ENCODE results near the gene PTPRH. TPM values are rescaled to one million over a fixed set of nuclear protein-coding genes. Genes with fewer than 3 reads are reported as not detected.

The PTPRH gene
- total RNA-seq, 5 donors from 2014 or later (not counting 1 experiment from before 2014, with no cell fraction given): 0.16 to 1.1 (median 0.51) TPM; not detected in 2

DNA sequence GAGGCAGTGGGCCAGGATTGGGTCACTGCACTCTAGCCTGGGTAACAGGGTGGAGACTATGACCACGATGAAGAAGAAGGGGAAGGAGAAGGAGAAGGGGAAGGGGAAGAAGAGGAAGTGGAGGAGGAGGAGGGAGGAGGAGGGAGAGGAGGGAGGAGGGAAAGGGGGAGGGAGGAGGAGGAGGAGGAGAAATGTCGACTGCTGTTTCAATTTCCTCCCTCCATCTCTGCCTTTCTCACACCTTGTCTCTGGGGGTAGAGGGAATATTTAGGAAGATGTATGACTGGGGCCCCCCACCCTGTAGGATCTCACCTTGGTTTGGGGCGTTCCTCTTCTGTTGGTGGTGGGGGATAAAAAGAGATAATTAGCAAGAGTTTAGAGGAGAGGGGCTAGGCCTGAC lies 64.1 kb downstream of the PTPRH start:
- peaks cover 54 to 74% of the 10 kb centered on the region in 2 donors for H3K27me3 Mint-ChIP-seq
- H3K4me3 Mint-ChIP-seq: no peak overlapping the region
- 17% methylated on average over 1 of the region's 3 CpGs for WGBS (ENCODE audit: insufficient coverage)
- CTCF ChIA-PET: no interaction called here
- Histone ChIP-seq H3K27ac (ENCODE audit: low read length) (no peak overlapping the region), H3K4me3 (ENCODE audit: control insufficient read depth in 1 of 2, extremely low read depth in 1 of 2, low read length in 1 of 2) (no peak overlapping the region), H3K9me3 (no peaks in the 10 kb centered on the region), H3K27me3 (replicated peaks in 1 of 2; ENCODE audit: control insufficient read depth in 2 of 2, extremely low read depth in 1 of 2, insufficient read depth in 2 of 2, low read length in 1 of 2) (peaks cover 4 to 96% of the 10 kb centered on the region in 2 experiments), H3K36me3 (ENCODE audit: control insufficient read depth in 2 of 2, extremely low read depth in 1 of 2, insufficient read depth in 1 of 2, low read length in 1 of 2) (no peaks in the 10 kb centered on the region), H3K4me1 (ENCODE audit: control insufficient read depth in 1 of 2, extremely low read depth in 1 of 2, insufficient read depth in 2 of 2, low read length in 2 of 2) (peaks cover 0 to 20% of the 10 kb centered on the region in 2 experiments)
- H3K9me3 Mint-ChIP-seq: no peaks in the 10 kb centered on the region
- DNase-seq: no peak
- peaks cover 4 to 6% (median 6%) of the 10 kb centered on the region in 3 donors for H3K4me1 Mint-ChIP-seq
- ATAC-seq (replicated peaks in 1 of 4): no peak
- H3K36me3 Mint-ChIP-seq: no peaks in the 10 kb centered on the region
- H3K27ac Mint-ChIP-seq: no peak overlapping the region
- POLR2A ChIA-PET: no interaction called here

DNA sequence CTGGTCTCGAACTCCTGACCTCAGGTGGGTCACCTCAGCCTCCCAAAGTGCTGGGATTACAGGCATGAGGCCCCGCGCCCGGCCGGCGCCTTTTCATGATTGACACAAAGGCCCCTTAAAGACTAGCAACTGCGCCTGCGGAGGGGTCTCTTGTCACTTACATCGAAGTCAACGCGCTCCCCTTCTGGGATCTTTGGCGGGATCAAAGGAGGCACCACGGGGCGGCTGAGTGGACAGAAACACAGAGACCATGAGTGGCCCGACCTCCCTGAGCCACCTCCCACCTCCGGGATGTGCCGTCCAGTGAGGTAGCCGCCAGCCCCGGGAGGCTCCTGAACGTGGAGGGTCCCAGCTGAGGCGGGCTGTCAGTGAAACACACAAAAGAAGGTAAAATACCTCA lies 67.6 kb downstream of the PTPRH start:
- peak in 1 of 4 experiments; percentile 10 for ATAC-seq (replicated peaks in 1 of 4)
- H3K27me3 Mint-ChIP-seq: peaks cover 37 to 69% of the 10 kb centered on the region in 2 donors
- no peak for DNase-seq

DNA sequence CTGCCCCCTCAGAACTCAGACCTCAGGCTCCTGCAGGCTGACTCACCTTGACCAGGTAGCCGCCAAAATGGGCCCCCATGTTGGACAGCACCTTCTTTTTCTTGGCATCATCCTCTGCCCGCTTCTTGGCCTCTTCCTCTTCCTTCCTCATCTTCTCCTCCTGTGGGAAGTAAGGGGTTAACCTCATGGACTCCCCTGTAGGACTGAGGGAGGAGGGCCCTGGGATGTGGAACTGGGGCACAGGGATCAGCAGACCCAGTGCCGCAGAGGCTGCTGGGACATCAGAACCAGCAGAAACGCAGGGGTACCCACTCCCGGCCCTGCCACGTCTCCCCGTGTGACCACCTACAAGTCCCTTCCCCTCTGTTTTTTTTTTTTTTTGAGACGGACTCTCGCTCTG lies 71.4 kb downstream of the PTPRH start:
- Histone ChIP-seq H3K4me3 (ENCODE audit: control insufficient read depth in 1 of 2, extremely low read depth in 1 of 2, low read length in 1 of 2) (no peak overlapping the region), H3K9me3 (no peaks in the 10 kb centered on the region), H3K36me3 (ENCODE audit: control insufficient read depth in 2 of 2, extremely low read depth in 1 of 2, insufficient read depth in 1 of 2, low read length in 1 of 2) (no peaks in the 10 kb centered on the region), H3K27ac (ENCODE audit: low read length) (no peak overlapping the region), H3K4me1 (ENCODE audit: control insufficient read depth in 1 of 2, extremely low read depth in 1 of 2, insufficient read depth in 2 of 2, low read length in 2 of 2) (peaks cover 0 to 6% of the 10 kb centered on the region in 2 experiments), H3K27me3 (replicated peaks in 1 of 2; ENCODE audit: control insufficient read depth in 2 of 2, extremely low read depth in 1 of 2, insufficient read depth in 2 of 2, low read length in 1 of 2) (peaks cover 2 to 85% of the 10 kb centered on the region in 2 experiments)
- ATAC-seq (replicated peaks in 1 of 4) (no peak), DNase-seq (no peak)
- Mint-ChIP-seq H3K27ac (no peak overlapping the region), H3K9me3 (no peaks in the 10 kb centered on the region), H3K27me3 (peaks cover 12 to 55% of the 10 kb centered on the region in 2 donors), H3K4me3 (no peak overlapping the region), H3K36me3 (no peaks in the 10 kb centered on the region), H3K4me1 (peaks cover 3 to 6% (median 3%) of the 10 kb centered on the region in 3 donors)
- CTCF ChIA-PET: no interaction called here
- WGBS (ENCODE audit: insufficient coverage): no CpG with 5 or more reads among the region's 9 CpGs
- POLR2A ChIA-PET: no interaction called here

More for the DNA sequence above, 67.6 kb downstream of the PTPRH start:
- Histone ChIP-seq H3K27me3 (replicated peaks in 1 of 2; ENCODE audit: control insufficient read depth in 2 of 2, extremely low read depth in 1 of 2, insufficient read depth in 2 of 2, low read length in 1 of 2) (peaks cover 2 to 97% of the 10 kb centered on the region in 2 experiments), H3K36me3 (ENCODE audit: control insufficient read depth in 2 of 2, extremely low read depth in 1 of 2, insufficient read depth in 1 of 2, low read length in 1 of 2) (no peaks in the 10 kb centered on the region), H3K27ac (ENCODE audit: low read length) (no peak overlapping the region), H3K4me1 (ENCODE audit: control insufficient read depth in 1 of 2, extremely low read depth in 1 of 2, insufficient read depth in 2 of 2, low read length in 2 of 2) (peaks cover 0 to 18% of the 10 kb centered on the region in 2 experiments), H3K4me3 (ENCODE audit: control insufficient read depth in 1 of 2, extremely low read depth in 1 of 2, low read length in 1 of 2) (no peak overlapping the region), H3K9me3 (no peaks in the 10 kb centered on the region)
- CTCF ChIA-PET: interaction anchor here (0.6 to 1.6 kb wide), 5 partner anchors 9 to 362 kb away, joined by 5 to 19 read pairs (median 5); no protein-coding TSS in a partner anchor
- no peaks in the 10 kb centered on the region for H3K9me3 Mint-ChIP-seq
- no peaks in the 10 kb centered on the region for H3K36me3 Mint-ChIP-seq
- H3K4me3 Mint-ChIP-seq: no peak overlapping the region
- H3K4me1 Mint-ChIP-seq: peaks cover 4 to 6% (median 6%) of the 10 kb centered on the region in 3 donors
- POLR2A ChIA-PET: no interaction called here
- no peak overlapping the region for H3K27ac Mint-ChIP-seq
- 30% methylated on average over 8 of the region's 21 CpGs for WGBS (ENCODE audit: insufficient coverage)

DNA sequence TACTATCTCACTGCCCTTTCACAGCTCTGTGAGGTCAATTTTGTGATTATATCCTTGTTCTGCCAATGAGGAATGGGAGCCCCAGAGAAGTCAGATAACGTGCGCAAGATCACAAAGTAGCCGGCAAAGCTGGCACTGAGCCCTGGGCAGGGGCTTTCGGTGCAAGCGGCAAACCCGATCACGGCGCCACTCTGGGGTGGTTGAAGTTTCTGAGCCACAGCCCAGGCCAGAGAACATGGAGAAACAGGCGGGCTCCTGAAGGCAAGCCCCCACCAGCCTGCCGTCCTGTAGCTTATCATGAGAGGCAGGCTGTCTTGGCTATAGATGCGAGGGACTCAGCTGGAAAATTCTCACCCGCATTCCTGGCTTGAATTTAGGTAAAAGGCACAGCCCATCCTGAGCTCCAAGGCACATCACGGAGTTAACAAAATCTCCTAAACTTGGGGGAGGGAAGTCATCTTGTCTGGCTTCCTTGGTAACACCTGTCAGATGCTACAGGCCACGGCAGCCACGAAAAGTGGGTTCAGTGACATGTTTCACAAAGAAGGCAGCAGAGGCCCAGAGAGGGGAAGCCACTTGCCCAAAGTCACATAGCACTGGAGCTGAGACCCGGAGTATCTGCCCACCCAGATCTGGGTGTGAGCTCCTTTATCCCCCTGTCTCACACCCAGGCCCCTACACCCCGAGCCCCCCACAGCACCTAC lies 72.8 kb downstream of the PTPRH start:
- H3K27ac Mint-ChIP-seq: no peak overlapping the region
- no peaks in the 10 kb centered on the region for H3K36me3 Mint-ChIP-seq
- no peak overlapping the region for H3K4me3 Mint-ChIP-seq
- H3K9me3 ChIP-seq: no peaks in the 10 kb centered on the region
- H3K9me3 Mint-ChIP-seq: no peaks in the 10 kb centered on the region
- POLR2A ChIA-PET: no interaction called here
- peaks cover 0 to 6% of the 10 kb centered on the region in 2 experiments for H3K4me1 ChIP-seq (ENCODE audit: control insufficient read depth in 1 of 2, extremely low read depth in 1 of 2, insufficient read depth in 2 of 2, low read length in 2 of 2)
- no peaks in the 10 kb centered on the region for H3K36me3 ChIP-seq (ENCODE audit: control insufficient read depth in 2 of 2, extremely low read depth in 1 of 2, insufficient read depth in 1 of 2, low read length in 1 of 2)
- 77% methylated on average over 16 of the region's 17 CpGs for WGBS (ENCODE audit: insufficient coverage)
- DNase-seq: no peak
- H3K4me1 Mint-ChIP-seq: peaks cover 3 to 6% (median 3%) of the 10 kb centered on the region in 3 donors
- H3K27me3 Mint-ChIP-seq: peaks cover 18 to 59% of the 10 kb centered on the region in 2 donors
- ATAC-seq (replicated peaks in 1 of 4): no peak
- H3K27me3 ChIP-seq (replicated peaks in 1 of 2; ENCODE audit: control insufficient read depth in 2 of 2, extremely low read depth in 1 of 2, insufficient read depth in 2 of 2, low read length in 1 of 2): peaks cover 2 to 84% of the 10 kb centered on the region in 2 experiments
- CTCF ChIA-PET: interaction anchor here in 1 of 2 donors (0.6 kb wide), 1 partner anchor 1032 kb away, joined by 5 read pairs; no protein-coding TSS in a partner anchor
- H3K27ac ChIP-seq (ENCODE audit: low read length): no peak overlapping the region
- no peak overlapping the region for H3K4me3 ChIP-seq (ENCODE audit: control insufficient read depth in 1 of 2, extremely low read depth in 1 of 2, low read length in 1 of 2)

DNA sequence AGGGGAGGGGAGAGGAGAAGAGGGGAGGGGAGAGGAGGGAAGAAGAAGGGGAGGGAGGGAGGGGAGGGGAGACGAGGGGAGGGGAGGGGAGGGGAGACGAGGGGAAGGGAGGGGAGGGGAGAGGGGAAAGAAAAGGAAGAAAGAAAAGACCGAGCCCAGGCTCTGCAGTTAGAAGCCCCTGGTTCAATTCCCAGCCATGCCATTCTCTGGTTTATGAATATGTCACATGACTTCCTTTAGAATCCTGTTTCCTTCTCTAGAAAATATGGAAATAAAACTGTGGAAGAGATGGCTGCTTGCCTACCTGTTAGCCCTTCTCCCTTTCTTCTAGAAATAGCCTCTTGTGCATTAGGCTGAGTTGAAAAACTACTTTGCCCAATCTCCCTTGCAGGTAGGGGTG lies 74.6 kb downstream of the PTPRH start:
- H3K4me1 Mint-ChIP-seq: no peaks in the 10 kb centered on the region
- no peak overlapping the region for H3K4me3 Mint-ChIP-seq
- H3K36me3 Mint-ChIP-seq: no peaks in the 10 kb centered on the region
- Histone ChIP-seq H3K4me1 (ENCODE audit: control insufficient read depth in 1 of 2, extremely low read depth in 1 of 2, insufficient read depth in 2 of 2, low read length in 2 of 2) (no peaks in the 10 kb centered on the region), H3K9me3 (no peaks in the 10 kb centered on the region), H3K36me3 (ENCODE audit: control insufficient read depth in 2 of 2, extremely low read depth in 1 of 2, insufficient read depth in 1 of 2, low read length in 1 of 2) (no peaks in the 10 kb centered on the region), H3K27ac (ENCODE audit: low read length) (no peak overlapping the region), H3K4me3 (ENCODE audit: control insufficient read depth in 1 of 2, extremely low read depth in 1 of 2, low read length in 1 of 2) (no peak overlapping the region), H3K27me3 (replicated peaks in 1 of 2; ENCODE audit: control insufficient read depth in 2 of 2, extremely low read depth in 1 of 2, insufficient read depth in 2 of 2, low read length in 1 of 2) (peaks cover 2 to 78% of the 10 kb centered on the region in 2 experiments)
- DNase-seq (no peak), ATAC-seq (replicated peaks in 1 of 4) (no peak)
- no peaks in the 10 kb centered on the region for H3K9me3 Mint-ChIP-seq
- ChIA-PET CTCF (interaction anchor here in 1 of 2 donors (0.7 kb wide), 1 partner anchor 503 kb away, joined by 4 read pairs; no protein-coding TSS in a partner anchor), POLR2A (no interaction called here)
- no peak overlapping the region for H3K27ac Mint-ChIP-seq
- no CpG with 5 or more reads among the region's 3 CpGs for WGBS (ENCODE audit: insufficient coverage)
- peaks cover 25 to 58% of the 10 kb centered on the region in 2 donors for H3K27me3 Mint-ChIP-seq

DNA sequence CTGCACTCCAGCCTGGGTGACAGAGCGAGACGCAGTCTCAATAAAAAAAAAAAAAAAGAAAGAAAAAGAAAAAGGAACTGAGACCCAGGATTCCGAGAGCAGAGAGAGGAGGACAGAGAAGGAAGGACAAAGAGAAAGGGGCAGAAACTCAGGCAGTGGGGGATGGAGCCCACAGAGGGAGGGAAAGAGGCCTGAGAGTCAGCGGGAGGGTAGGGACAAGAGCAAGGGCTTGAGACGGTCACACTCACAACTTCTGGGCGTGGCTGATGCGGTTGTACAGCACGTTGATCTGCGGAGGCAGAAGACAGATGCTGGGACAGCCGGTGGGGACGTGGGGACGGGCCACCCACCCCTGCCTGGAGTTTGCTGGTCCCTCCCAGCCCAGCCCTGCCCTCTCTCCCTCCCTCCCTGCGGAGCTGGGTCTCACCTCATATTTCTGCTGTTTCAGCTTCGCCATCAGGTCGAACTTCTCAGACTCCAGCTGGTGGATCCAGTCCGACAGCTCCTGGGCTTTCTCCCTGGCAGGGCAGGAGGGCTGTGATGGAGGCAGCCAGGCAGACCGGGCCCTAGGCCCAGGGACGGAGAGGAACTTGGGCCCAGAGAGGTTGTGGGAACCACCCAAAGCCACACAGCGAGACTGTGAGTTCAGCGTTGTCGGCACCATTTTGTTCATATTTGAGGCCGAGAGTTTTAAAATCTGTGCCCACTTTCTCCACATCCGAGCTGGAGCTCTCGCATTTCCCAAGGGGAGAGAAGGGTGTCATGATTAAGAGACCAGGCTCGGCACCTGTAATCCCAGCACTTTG lies 75.5 kb downstream of the PTPRH start:
- no peaks in the 10 kb centered on the region for H3K4me1 Mint-ChIP-seq
- H3K36me3 Mint-ChIP-seq: no peaks in the 10 kb centered on the region
- no peak overlapping the region for H3K4me3 Mint-ChIP-seq
- 84% methylated on average over 13 of the region's 25 CpGs for WGBS (ENCODE audit: insufficient coverage)
- H3K27ac Mint-ChIP-seq: no peak overlapping the region
- no peak overlapping the region for H3K27ac ChIP-seq (ENCODE audit: low read length)
- DNase-seq (no peak), ATAC-seq (replicated peaks in 1 of 4) (no peak)
- no peaks in the 10 kb centered on the region for H3K9me3 ChIP-seq
- no peaks in the 10 kb centered on the region for H3K36me3 ChIP-seq (ENCODE audit: control insufficient read depth in 2 of 2, extremely low read depth in 1 of 2, insufficient read depth in 1 of 2, low read length in 1 of 2)
- ChIA-PET CTCF (interaction anchor here in 1 of 2 donors (0.6 kb wide), 1 partner anchor 1479 kb away, joined by 3 read pairs; no protein-coding TSS in a partner anchor), POLR2A (interaction anchor here in 1 of 2 donors (0.6 kb wide), 1 partner anchor 257 kb away, joined by 3 read pairs; no protein-coding TSS in a partner anchor)
- H3K4me1 ChIP-seq (ENCODE audit: control insufficient read depth in 1 of 2, extremely low read depth in 1 of 2, insufficient read depth in 2 of 2, low read length in 2 of 2): no peaks in the 10 kb centered on the region
- peaks cover 33 to 61% of the 10 kb centered on the region in 2 donors for H3K27me3 Mint-ChIP-seq
- H3K27me3 ChIP-seq (replicated peaks in 1 of 2; ENCODE audit: control insufficient read depth in 2 of 2, extremely low read depth in 1 of 2, insufficient read depth in 2 of 2, low read length in 1 of 2): peaks cover 2 to 80% of the 10 kb centered on the region in 2 experiments
- H3K9me3 Mint-ChIP-seq: no peaks in the 10 kb centered on the region
- no peak overlapping the region for H3K4me3 ChIP-seq (ENCODE audit: control insufficient read depth in 1 of 2, extremely low read depth in 1 of 2, low read length in 1 of 2)

Data from T-cell (primary cell).